Measurements from ENCODE around the gene SLC25A21.

DNA sequence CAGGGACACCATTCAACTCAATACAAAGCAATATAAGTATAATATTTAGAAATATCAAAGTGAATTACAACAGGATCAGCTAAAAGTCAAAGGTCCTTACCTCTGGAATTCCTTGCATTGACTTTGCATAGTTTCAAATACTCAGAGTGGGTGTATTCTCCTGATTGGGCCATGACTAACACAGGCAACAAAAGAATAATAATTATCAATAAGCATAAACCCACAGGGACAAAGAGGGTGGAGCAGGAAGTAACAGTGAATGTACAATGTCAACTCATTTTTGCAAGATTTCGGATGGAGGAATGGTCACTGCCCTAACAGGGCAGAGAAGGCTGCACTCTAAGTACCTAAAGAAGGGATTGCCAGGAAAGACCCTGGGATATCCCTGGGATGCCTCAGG lies 303.3 kb downstream of the SLC25A21 start:
- TF ChIP-seq, protein P1, sequence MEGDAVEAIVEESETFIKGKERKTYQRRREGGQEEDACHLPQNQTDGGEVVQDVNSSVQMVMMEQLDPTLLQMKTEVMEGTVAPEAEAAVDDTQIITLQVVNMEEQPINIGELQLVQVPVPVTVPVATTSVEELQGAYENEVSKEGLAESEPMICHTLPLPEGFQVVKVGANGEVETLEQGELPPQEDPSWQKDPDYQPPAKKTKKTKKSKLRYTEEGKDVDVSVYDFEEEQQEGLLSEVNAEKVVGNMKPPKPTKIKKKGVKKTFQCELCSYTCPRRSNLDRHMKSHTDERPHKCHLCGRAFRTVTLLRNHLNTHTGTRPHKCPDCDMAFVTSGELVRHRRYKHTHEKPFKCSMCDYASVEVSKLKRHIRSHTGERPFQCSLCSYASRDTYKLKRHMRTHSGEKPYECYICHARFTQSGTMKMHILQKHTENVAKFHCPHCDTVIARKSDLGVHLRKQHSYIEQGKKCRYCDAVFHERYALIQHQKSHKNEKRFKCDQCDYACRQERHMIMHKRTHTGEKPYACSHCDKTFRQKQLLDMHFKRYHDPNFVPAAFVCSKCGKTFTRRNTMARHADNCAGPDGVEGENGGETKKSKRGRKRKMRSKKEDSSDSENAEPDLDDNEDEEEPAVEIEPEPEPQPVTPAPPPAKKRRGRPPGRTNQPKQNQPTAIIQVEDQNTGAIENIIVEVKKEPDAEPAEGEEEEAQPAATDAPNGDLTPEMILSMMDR (IDR thresholded peaks at IDR 0.05 in 8 of 11, conservative IDR thresholded peaks at IDR 0.05 in 3 of 11) = no peak
- TF ChIP-seq POLR2A (IDR thresholded peaks at IDR 0.05) = no peak
